Progenitor cell of endocrine pancreas (in vitro differentiated cells): ENCODE data around the gene FRG2. TPM values are rescaled to one million over a fixed set of nuclear protein-coding genes. Genes with fewer than 3 reads are reported as not detected.
"Not testable (repeated sequence)": the region's sequence is repeated elsewhere in the genome, so short reads cannot be mapped to it uniquely, and the experiment has no call there.

Experiments
- DNase-seq: peaks from one replicate; pipeline ENCODE4 v3.0.0; 2021; ENCODE audit warnings: low spot score; ENCODE audit not compliant: unreplicated experiment
- H3K27ac Mint-ChIP-seq: 2 replicates; pipeline ENCODE4 v1.8.0; 2021; ENCODE audit warnings: mild to moderate bottlenecking, moderate library complexity, mixed read lengths
- H3K27me3 Mint-ChIP-seq: 2 replicates; pipeline ENCODE4 v1.8.0; 2021; ENCODE audit warnings: mixed read lengths
- H3K36me3 Mint-ChIP-seq: 2 replicates; pipeline ENCODE4 v1.8.0; 2022; ENCODE audit warnings: mixed read lengths; ENCODE audit not compliant: insufficient read depth
- H3K4me1 Mint-ChIP-seq: 2 replicates; pipeline ENCODE4 v1.8.0; 2021; ENCODE audit warnings: low read depth, mixed read lengths
- H3K4me3 Mint-ChIP-seq: 2 replicates; pipeline ENCODE4 v1.8.0; 2021; ENCODE audit warnings: low read depth, mild to moderate bottlenecking, moderate library complexity, mixed read lengths
- H3K9me3 Mint-ChIP-seq: 2 replicates; pipeline ENCODE4 v1.8.0; 2021; ENCODE audit warnings: low read depth, mixed read lengths
- CTCF ChIP-seq: fragments of 200-600 bp; sonication (generic); IDR thresholded peaks from one replicate; pipeline ENCODE4 v1.5.0; 2021; ENCODE audit warnings: antibody characterized with exemption, mild to moderate bottlenecking; ENCODE audit not compliant: unreplicated experiment
- total RNA-seq: library from RNA; stranded (reverse); gene quantifications from 2 replicates; pipeline ENCODE4 v1.2.1, GENCODE V29; 2021

Gene FRG2
- total RNA-seq, 1 donor from 2014 or later = not detected

- no peak for DNase-seq
- Mint-ChIP-seq H3K27ac (no peak overlapping the region), H3K36me3 (peaks cover 8% of the 10 kb centered on the region), H3K9me3 (peaks cover 27% of the 10 kb centered on the region), H3K27me3 (no peaks in the 10 kb centered on the region), H3K4me1 (no peaks in the 10 kb centered on the region), H3K4me3 (no peak overlapping the region)
- no peak for TF ChIP-seq CTCF
Measured at GRCh38 chr4:190020790-190021717, 6.0 kb downstream of the FRG2 start.

DNA sequence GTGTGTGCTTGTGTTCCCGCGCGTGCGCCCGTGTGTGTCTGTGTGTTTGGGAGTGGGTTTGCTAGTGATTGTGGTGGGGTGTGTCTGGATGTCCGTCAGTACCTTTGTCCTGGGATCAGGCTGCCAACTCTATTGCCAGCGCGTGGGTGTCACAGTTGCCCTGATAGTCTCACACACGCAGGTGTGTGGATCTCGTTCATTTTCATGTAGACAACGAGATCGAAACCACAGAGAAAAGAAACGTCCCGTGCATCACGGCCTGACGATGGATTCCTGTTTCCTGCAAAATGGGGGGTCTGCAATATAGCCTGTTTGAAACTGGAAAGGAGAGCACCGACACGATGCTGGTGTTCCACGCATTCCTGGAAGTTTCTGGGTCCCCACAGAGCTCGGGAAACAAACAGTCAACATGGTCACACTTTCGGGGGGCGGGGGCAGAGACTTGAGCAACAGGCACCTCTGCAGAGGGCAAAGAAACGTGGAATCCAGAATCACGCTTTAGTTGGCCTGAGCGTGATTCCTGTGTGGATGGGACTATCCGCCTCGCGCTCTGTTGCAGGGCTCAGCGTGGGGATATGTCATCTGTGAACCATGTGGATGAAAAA is 7.1 kb downstream of the FRG2 start:
- not testable (repeated sequence) for H3K27ac Mint-ChIP-seq, H3K4me3 Mint-ChIP-seq, H3K4me1 Mint-ChIP-seq, H3K27me3 Mint-ChIP-seq, DNase-seq, H3K36me3 Mint-ChIP-seq
- H3K9me3 Mint-ChIP-seq = peaks cover 28% of the 10 kb centered on the region

- no peak overlapping the region for H3K4me3 Mint-ChIP-seq
Measured at GRCh38 chr4:190019023-190019858, 7.8 kb downstream of the FRG2 start.

GRCh38 chr4:190018201-190018920 is 8.7 kb downstream of the FRG2 start:
- Mint-ChIP-seq H3K27ac (no peak overlapping the region), H3K4me1 (no peaks in the 10 kb centered on the region), H3K36me3 (peaks cover 8% of the 10 kb centered on the region), H3K27me3 (no peaks in the 10 kb centered on the region), H3K4me3 (no peak overlapping the region), H3K9me3 (peaks cover 34% of the 10 kb centered on the region)
- no peak for DNase-seq
- no peak for TF ChIP-seq CTCF

More at GRCh38 chr4:190019023-190019858, 7.8 kb downstream of the FRG2 start:
- no peak for TF ChIP-seq CTCF
- H3K27ac Mint-ChIP-seq = no peak overlapping the region
- no peak for DNase-seq
- H3K4me1 Mint-ChIP-seq = no peaks in the 10 kb centered on the region
- H3K27me3 Mint-ChIP-seq = no peaks in the 10 kb centered on the region
- H3K9me3 Mint-ChIP-seq = peaks cover 28% of the 10 kb centered on the region
- H3K36me3 Mint-ChIP-seq = peaks cover 8% of the 10 kb centered on the region

- no peak overlapping the region for H3K4me3 Mint-ChIP-seq
- no peaks in the 10 kb centered on the region for H3K27me3 Mint-ChIP-seq
Measured at GRCh38 chr4:190017357-190018200, 9.5 kb downstream of the FRG2 start.

More at GRCh38 chr4:190017357-190018200, 9.5 kb downstream of the FRG2 start:
- Mint-ChIP-seq H3K4me1 (no peaks in the 10 kb centered on the region), H3K36me3 (peaks cover 8% of the 10 kb centered on the region), H3K9me3 (peaks cover 37% of the 10 kb centered on the region), H3K27ac (peak overlapping the region; percentile 86)
- DNase-seq = no peak
- no peak for TF ChIP-seq CTCF
